ENCODE measurements around the gene ZNF280B. TPM values are rescaled to one million over a fixed set of nuclear protein-coding genes. Genes with fewer than 3 reads are reported as not detected.
"Not testable (repeated sequence)": the region's sequence is repeated elsewhere in the genome, so short reads cannot be mapped to it uniquely, and the experiment has no call there.

The ZNF280B gene
- polyA plus RNA-seq, 3 donors from 2014 or later, result 0.18 to 1.1 (median 0.34) TPM

GRCh38 chr22:22547692-22548300, 39.3 kb upstream of the ZNF280B start:
- Mint-ChIP-seq H3K9me3 (no peaks in the 10 kb centered on the region), H3K36me3 (no peaks in the 10 kb centered on the region), H3K27ac (no peak overlapping the region), H3K27me3 (ENCODE audit: low read depth in 3 of 3) (peaks cover 0 to 5% (median 2%) of the 10 kb centered on the region in 3 donors), H3K4me3 (no peak overlapping the region), H3K4me1 (no peaks in the 10 kb centered on the region)
- no peak for DNase-seq

- Mint-ChIP-seq H3K9me3 (no peaks in the 10 kb centered on the region), H3K27ac (no peak overlapping the region), H3K27me3 (ENCODE audit: low read depth in 3 of 3) (peaks cover 0 to 4% (median 2%) of the 10 kb centered on the region in 3 donors), H3K4me3 (no peak overlapping the region), H3K4me1 (no peaks in the 10 kb centered on the region), H3K36me3 (no peaks in the 10 kb centered on the region)
- no peak for DNase-seq
Measured at GRCh38 chr22:22547226-22547625, 38.7 kb upstream of the ZNF280B start.

GRCh38 chr22:22546490-22546889, 37.9 kb upstream of the ZNF280B start:
- peaks cover 0 to 6% (median 2%) of the 10 kb centered on the region in 3 donors for H3K27me3 Mint-ChIP-seq (ENCODE audit: low read depth in 3 of 3)
- no peak for DNase-seq
- H3K4me1 Mint-ChIP-seq, result no peaks in the 10 kb centered on the region
- H3K4me3 Mint-ChIP-seq, result no peak overlapping the region
- no peaks in the 10 kb centered on the region for H3K36me3 Mint-ChIP-seq
- H3K27ac Mint-ChIP-seq, result no peak overlapping the region
- no peaks in the 10 kb centered on the region for H3K9me3 Mint-ChIP-seq

GRCh38 chr22:22545084-22545483, 36.5 kb upstream of the ZNF280B start:
- peaks cover 0 to 2% (median 2%) of the 10 kb centered on the region in 3 donors for H3K27me3 Mint-ChIP-seq (ENCODE audit: low read depth in 3 of 3)
- no peaks in the 10 kb centered on the region for H3K9me3 Mint-ChIP-seq
- H3K4me1 Mint-ChIP-seq, result no peaks in the 10 kb centered on the region
- H3K36me3 Mint-ChIP-seq, result no peaks in the 10 kb centered on the region
- H3K27ac Mint-ChIP-seq, result no peak overlapping the region
- no peak overlapping the region for H3K4me3 Mint-ChIP-seq
- no peak for DNase-seq

- Mint-ChIP-seq H3K4me3 (no peak overlapping the region), H3K27me3 (ENCODE audit: low read depth in 3 of 3) (peaks cover 3 to 6% (median 4%) of the 10 kb centered on the region in 3 donors), H3K27ac (no peak overlapping the region), H3K36me3 (no peaks in the 10 kb centered on the region), H3K4me1 (no peaks in the 10 kb centered on the region), H3K9me3 (no peaks in the 10 kb centered on the region)
- no peak for DNase-seq
Measured at GRCh38 chr22:22538226-22538989, 29.9 kb upstream of the ZNF280B start.

GRCh38 chr22:22536916-22537315, 28.4 kb upstream of the ZNF280B start:
- Mint-ChIP-seq H3K36me3 (no peaks in the 10 kb centered on the region), H3K4me3 (no peak overlapping the region), H3K4me1 (no peaks in the 10 kb centered on the region), H3K27me3 (ENCODE audit: low read depth in 3 of 3) (peaks cover 3 to 8% (median 4%) of the 10 kb centered on the region in 3 donors), H3K27ac (no peak overlapping the region), H3K9me3 (no peaks in the 10 kb centered on the region)
- DNase-seq, result no peak

- Mint-ChIP-seq H3K27ac (no peak overlapping the region), H3K4me3 (no peak overlapping the region), H3K9me3 (no peaks in the 10 kb centered on the region), H3K36me3 (no peaks in the 10 kb centered on the region), H3K4me1 (no peaks in the 10 kb centered on the region), H3K27me3 (ENCODE audit: low read depth in 3 of 3) (peaks cover 2 to 8% (median 3%) of the 10 kb centered on the region in 3 donors)
- no peak for DNase-seq
Measured at GRCh38 chr22:22536515-22536914, 28.0 kb upstream of the ZNF280B start.

- no peaks in the 10 kb centered on the region for H3K4me1 Mint-ChIP-seq
- no peak for DNase-seq
- H3K9me3 Mint-ChIP-seq, result no peaks in the 10 kb centered on the region
- H3K4me3 Mint-ChIP-seq, result no peak overlapping the region
- H3K36me3 Mint-ChIP-seq, result no peaks in the 10 kb centered on the region
- H3K27ac Mint-ChIP-seq, result no peak overlapping the region
- H3K27me3 Mint-ChIP-seq (ENCODE audit: low read depth in 3 of 3), result peaks cover 2 to 8% (median 5%) of the 10 kb centered on the region in 3 donors
Measured at GRCh38 chr22:22535662-22536061, 27.1 kb upstream of the ZNF280B start.

GRCh38 chr22:22534604-22535415, 26.3 kb upstream of the ZNF280B start:
- peaks cover 2 to 8% (median 5%) of the 10 kb centered on the region in 3 donors for H3K27me3 Mint-ChIP-seq (ENCODE audit: low read depth in 3 of 3)
- H3K4me1 Mint-ChIP-seq, result no peaks in the 10 kb centered on the region
- H3K9me3 Mint-ChIP-seq, result no peaks in the 10 kb centered on the region
- H3K27ac Mint-ChIP-seq, result no peak overlapping the region
- no peak for DNase-seq
- H3K4me3 Mint-ChIP-seq, result no peak overlapping the region
- no peaks in the 10 kb centered on the region for H3K36me3 Mint-ChIP-seq

- no peaks in the 10 kb centered on the region for H3K4me1 Mint-ChIP-seq
- H3K4me3 Mint-ChIP-seq, result no peak overlapping the region
- H3K36me3 Mint-ChIP-seq, result no peaks in the 10 kb centered on the region
- H3K27me3 Mint-ChIP-seq (ENCODE audit: low read depth in 3 of 3), result peaks cover 0 to 8% (median 5%) of the 10 kb centered on the region in 3 donors
- no peaks in the 10 kb centered on the region for H3K9me3 Mint-ChIP-seq
- no peak overlapping the region for H3K27ac Mint-ChIP-seq
- DNase-seq, result no peak
Measured at GRCh38 chr22:22533863-22534262, 25.3 kb upstream of the ZNF280B start.

GRCh38 chr22:22533417-22533816, 24.9 kb upstream of the ZNF280B start:
- Mint-ChIP-seq H3K9me3 (no peaks in the 10 kb centered on the region), H3K4me3 (no peak overlapping the region), H3K4me1 (no peaks in the 10 kb centered on the region), H3K27me3 (ENCODE audit: low read depth in 3 of 3) (peaks cover 0 to 8% (median 5%) of the 10 kb centered on the region in 3 donors), H3K36me3 (no peaks in the 10 kb centered on the region), H3K27ac (no peak overlapping the region)
- DNase-seq, result no peak

GRCh38 chr22:22532547-22533071, 24.1 kb upstream of the ZNF280B start:
- not testable (repeated sequence) for H3K27me3 Mint-ChIP-seq (ENCODE audit: low read depth in 3 of 3); H3K9me3 Mint-ChIP-seq; H3K36me3 Mint-ChIP-seq; H3K4me1 Mint-ChIP-seq; H3K4me3 Mint-ChIP-seq; DNase-seq; H3K27ac Mint-ChIP-seq

- peaks cover 2 to 3% (median 3%) of the 10 kb centered on the region in 3 donors for H3K27me3 Mint-ChIP-seq (ENCODE audit: low read depth in 3 of 3)
- DNase-seq, result no peak
- no peaks in the 10 kb centered on the region for H3K4me1 Mint-ChIP-seq
- H3K9me3 Mint-ChIP-seq, result no peaks in the 10 kb centered on the region
- no peak overlapping the region for H3K27ac Mint-ChIP-seq
- no peaks in the 10 kb centered on the region for H3K36me3 Mint-ChIP-seq
- no peak overlapping the region for H3K4me3 Mint-ChIP-seq
Measured at GRCh38 chr22:22531770-22532546, 23.4 kb upstream of the ZNF280B start.
